ENCODE measurements around the gene ABCA8. TPM values are rescaled to one million over a fixed set of nuclear protein-coding genes. Genes with fewer than 3 reads are reported as not detected.

Gene ABCA8
- total and polyA plus RNA-seq, 2 of the 8 experiments (the other 6 are each of a cell fraction or from before 2014, with no cell fraction given): not detected

DNA sequence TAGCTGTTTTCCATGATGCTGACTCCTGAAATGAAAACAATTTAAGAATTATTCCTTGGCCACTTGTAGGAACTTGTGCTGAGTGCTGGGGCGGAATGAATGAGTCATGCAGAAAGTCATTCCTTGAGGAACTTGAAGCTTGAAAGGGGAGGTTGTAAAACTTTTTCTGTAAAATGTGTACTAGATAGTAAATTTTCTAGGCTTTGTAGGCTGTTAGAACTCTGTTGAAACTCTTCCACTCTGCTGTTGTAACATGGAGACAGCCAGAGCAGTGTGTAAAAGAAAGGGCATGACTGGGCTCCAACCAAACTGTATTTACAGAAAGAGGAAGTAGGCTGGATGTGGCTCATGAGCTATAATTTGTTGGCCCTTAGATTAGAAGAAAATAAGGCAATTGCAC, 46.1 kb downstream of the ABCA8 start:
- Histone ChIP-seq H3K14ac (ENCODE audit: insufficient read length) (no peak overlapping the region), H2BK12ac (ENCODE audit: low read depth, low read length) (no peak overlapping the region), H4K20me1 (replicated peaks in 1 of 2; ENCODE audit: control insufficient read depth in 1 of 2, insufficient read depth in 2 of 2, low read length in 2 of 2) (no peaks in the 10 kb centered on the region), H2BK5ac (ENCODE audit: low read depth, low read length) (no peak overlapping the region), H3K36me3 (ENCODE audit: control insufficient read depth in 2 of 4, insufficient read depth in 4 of 4, low read length in 3 of 4) (no peaks in the 10 kb centered on the region), H3K79me2 (ENCODE audit: control insufficient read depth in 1 of 2, insufficient read depth in 2 of 2, low read length in 2 of 2) (no peaks in the 10 kb centered on the region), H3K27me3 (replicated peaks in 1 of 4; ENCODE audit: control insufficient read depth in 3 of 4, extremely low read depth in 1 of 4, insufficient read depth in 3 of 4, low read length in 3 of 4) (no peaks in the 10 kb centered on the region), H3K4me3 (ENCODE audit: extremely low read depth in 1 of 4, insufficient read depth in 2 of 4, low read depth in 3 of 4, low read length in 4 of 4) (no peak overlapping the region), H2AK5ac (ENCODE audit: low read depth, low read length) (no peak overlapping the region), H2BK120ac (replicated peaks; ENCODE audit: low read depth, low read length) (no peak overlapping the region), H3K27ac (ENCODE audit: low read depth, low read length) (no peak overlapping the region), H3K9me3 (ENCODE audit: insufficient read depth in 2 of 2, low read depth in 1 of 2, low read length in 1 of 2) (no peaks in the 10 kb centered on the region), H3K56ac (replicated peaks; ENCODE audit: insufficient read length, low read depth, low read length) (no peak overlapping the region), H3K79me1 (ENCODE audit: low read depth, low read length) (no peaks in the 10 kb centered on the region), H3K9ac (replicated peaks in 1 of 4; ENCODE audit: extremely low read depth in 1 of 4, low read depth in 3 of 4, low read length in 3 of 4) (no peak overlapping the region), H3K18ac (ENCODE audit: extremely low read depth, low read length) (no peak overlapping the region), H3K4me1 (replicated peaks in 1 of 4; ENCODE audit: control insufficient read depth in 3 of 4, insufficient read depth in 4 of 4, low read length in 3 of 4) (no peaks in the 10 kb centered on the region), H3K4me2 (ENCODE audit: insufficient read depth in 1 of 2, low read depth in 2 of 2, low read length in 2 of 2) (no peak overlapping the region), H4K8ac (ENCODE audit: extremely low read depth, insufficient read depth, low read length) (no peak overlapping the region), H2AFZ (ENCODE audit: low read length) (no peak overlapping the region), H3K4ac (replicated peaks; ENCODE audit: insufficient read length, low read depth, low read length) (no peak overlapping the region), H4K5ac (ENCODE audit: insufficient read length, low read depth, low read length) (no peak overlapping the region), H3K23ac (ENCODE audit: insufficient read length) (no peak overlapping the region), H2BK15ac (ENCODE audit: low read length) (no peak overlapping the region), H3K23me2 (ENCODE audit: low read depth, low read length) (no peaks in the 10 kb centered on the region), H2BK20ac (ENCODE audit: low read length) (no peak overlapping the region), H4K91ac (replicated peaks; ENCODE audit: insufficient read length, low read length) (no peak overlapping the region)
- no peak for DNase-seq (ENCODE audit: low read depth in 1 of 2, low spot score in 2 of 2)
- no peak for FAIRE-seq
- POLR2A ChIA-PET (ENCODE audit: partially characterized antibody): no interaction called here
- WGBS, 2 experiments (ENCODE audit: extremely low coverage in 1 of 2, insufficient coverage in 1 of 2, insufficient read length in 1 of 2, insufficient replicate concordance in 2 of 2, low coverage in 1 of 2, low lambda C conversion rate in 2 of 2, missing lambda C conversion rate in 1 of 2): 85% methylated on average over 1 of the region's 1 CpG; no CpG with 5 or more reads in 1 of the 2 experiments
- CTCF ChIA-PET (ENCODE audit: partially characterized antibody): interaction anchor here (0.6 to 2.3 kb wide), 6 partner anchors 14 to 137 kb away, joined by 3 to 9 read pairs (median 4); no protein-coding TSS in a partner anchor
- TF ChIP-seq, protein P1, sequence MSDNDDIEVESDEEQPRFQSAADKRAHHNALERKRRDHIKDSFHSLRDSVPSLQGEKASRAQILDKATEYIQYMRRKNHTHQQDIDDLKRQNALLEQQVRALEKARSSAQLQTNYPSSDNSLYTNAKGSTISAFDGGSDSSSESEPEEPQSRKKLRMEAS (IDR thresholded peaks at IDR 0.05): no peak
- TF ChIP-seq JUND (IDR thresholded peaks at IDR 0.05; ENCODE audit: low read length) (0 out of 2 replicates have a peak, but pooled peaks have one; percentile 33), TAF1 (IDR thresholded peaks at IDR 0.05; ENCODE audit: low read depth, low read length) (no peak)
